ENCODE results near the gene TRAPPC12.
A peak's percentile ranks its signal among the peaks of the same experiment; 100 is the strongest.
"Not testable (repeated sequence)": the region's sequence is repeated elsewhere in the genome, so short reads cannot be mapped to it uniquely, and the experiment has no call there.

TRAPPC12 gene

DNA sequence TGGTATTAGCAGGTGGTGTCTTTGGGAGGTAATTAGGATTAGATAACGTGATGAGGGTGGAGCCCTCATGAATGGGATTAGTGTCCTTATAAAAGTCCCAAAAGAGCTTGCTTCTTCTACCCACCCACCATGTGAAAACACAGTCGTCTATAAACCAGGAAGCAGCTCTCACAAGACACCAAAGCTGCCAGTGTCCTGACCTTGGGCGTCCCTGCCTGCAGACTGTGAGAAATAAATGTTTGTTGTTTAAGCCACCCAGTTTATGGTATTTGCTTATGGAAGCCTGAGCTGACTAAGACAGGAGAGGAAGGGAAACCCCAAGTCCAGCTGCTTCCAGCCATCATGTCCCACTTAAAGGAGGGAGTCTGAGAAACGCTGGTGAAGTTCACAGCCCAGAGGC, 126.3 kb downstream of the TRAPPC12 start:
- no peak for DNase-seq (ENCODE audit: low read depth, low spot score)
- TF ChIP-seq, protein P1, sequence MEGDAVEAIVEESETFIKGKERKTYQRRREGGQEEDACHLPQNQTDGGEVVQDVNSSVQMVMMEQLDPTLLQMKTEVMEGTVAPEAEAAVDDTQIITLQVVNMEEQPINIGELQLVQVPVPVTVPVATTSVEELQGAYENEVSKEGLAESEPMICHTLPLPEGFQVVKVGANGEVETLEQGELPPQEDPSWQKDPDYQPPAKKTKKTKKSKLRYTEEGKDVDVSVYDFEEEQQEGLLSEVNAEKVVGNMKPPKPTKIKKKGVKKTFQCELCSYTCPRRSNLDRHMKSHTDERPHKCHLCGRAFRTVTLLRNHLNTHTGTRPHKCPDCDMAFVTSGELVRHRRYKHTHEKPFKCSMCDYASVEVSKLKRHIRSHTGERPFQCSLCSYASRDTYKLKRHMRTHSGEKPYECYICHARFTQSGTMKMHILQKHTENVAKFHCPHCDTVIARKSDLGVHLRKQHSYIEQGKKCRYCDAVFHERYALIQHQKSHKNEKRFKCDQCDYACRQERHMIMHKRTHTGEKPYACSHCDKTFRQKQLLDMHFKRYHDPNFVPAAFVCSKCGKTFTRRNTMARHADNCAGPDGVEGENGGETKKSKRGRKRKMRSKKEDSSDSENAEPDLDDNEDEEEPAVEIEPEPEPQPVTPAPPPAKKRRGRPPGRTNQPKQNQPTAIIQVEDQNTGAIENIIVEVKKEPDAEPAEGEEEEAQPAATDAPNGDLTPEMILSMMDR (IDR thresholded peaks at IDR 0.05; ENCODE audit: low read depth, low read length): no peak
- in situ Hi-C loops (cut with HindIII; ENCODE audit: low sequenced_read_pairs): no loop called here
- no peak overlapping the region for H3K4me3 ChIP-seq (ENCODE audit: low read depth, low read length)

DNA sequence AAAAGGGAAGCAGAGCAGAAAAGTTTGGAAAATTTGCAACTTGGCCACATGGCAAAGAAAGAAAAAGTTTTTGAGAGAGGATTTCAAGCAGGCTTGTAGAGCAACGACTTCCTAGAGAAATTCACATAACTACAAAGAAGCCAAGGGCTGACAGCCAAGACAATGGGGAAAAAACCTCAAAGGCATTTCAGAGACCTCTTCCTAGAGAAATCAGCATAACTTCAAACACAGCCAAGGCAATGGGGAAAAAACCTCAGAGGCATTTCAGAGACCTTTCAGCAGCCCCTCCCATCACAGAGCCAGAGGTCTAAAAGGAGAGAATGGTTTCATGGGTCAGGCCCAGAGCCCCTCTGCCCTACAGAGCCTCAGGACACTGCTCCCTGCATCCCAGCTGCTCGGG, 132.6 kb downstream of the TRAPPC12 start:
- peak; percentile 55 for DNase-seq (ENCODE audit: low read depth, low spot score)
- in situ Hi-C loops (cut with HindIII; ENCODE audit: low sequenced_read_pairs): no loop called here
- H3K4me3 ChIP-seq (ENCODE audit: low read depth, low read length): no peak overlapping the region
- TF ChIP-seq, protein P1 (IDR thresholded peaks at IDR 0.05; ENCODE audit: low read depth, low read length): no peak

DNA sequence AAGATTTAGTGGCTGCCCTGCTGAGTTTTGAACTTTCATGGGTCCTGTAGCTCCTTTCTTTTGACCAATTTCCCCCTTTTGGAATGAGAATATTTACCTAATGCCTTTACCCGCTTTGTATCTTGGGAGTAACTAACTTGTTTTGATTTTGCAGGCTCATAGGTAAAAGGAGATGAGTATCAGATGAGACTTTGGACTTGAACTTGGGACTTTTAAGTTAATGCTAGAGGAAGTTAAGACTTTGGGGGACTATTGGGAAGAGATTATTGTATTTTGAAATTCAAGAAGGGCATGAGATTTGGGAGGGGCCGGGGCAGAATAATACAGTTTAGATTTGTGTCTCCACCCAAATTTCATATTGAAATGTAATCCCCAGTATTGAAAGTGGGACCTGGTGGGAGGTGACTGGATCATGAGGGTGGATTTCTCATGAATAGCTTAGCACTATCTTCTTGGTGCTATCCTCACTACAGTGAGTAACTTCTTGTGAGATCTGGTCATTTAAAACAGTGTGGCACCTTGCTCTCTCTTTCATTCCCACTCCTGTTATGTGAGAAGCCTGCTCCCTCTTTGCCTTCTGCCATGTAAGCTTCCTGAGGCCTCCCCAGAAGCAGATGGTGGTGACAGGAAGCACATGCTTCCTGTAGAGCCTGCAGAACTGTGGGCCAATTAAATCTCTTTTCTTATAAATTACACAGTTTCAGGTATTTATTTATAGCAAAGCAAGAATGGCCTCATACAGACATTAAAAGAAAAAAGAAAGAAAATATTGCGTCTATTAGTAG, 133.7 kb downstream of the TRAPPC12 start:
- DNase-seq (ENCODE audit: low read depth, low spot score): no peak
- TF ChIP-seq, protein P1 (IDR thresholded peaks at IDR 0.05; ENCODE audit: low read depth, low read length): no peak
- in situ Hi-C loops (cut with HindIII; ENCODE audit: low sequenced_read_pairs): no loop called here
- H3K4me3 ChIP-seq (ENCODE audit: low read depth, low read length): no peak overlapping the region

DNA sequence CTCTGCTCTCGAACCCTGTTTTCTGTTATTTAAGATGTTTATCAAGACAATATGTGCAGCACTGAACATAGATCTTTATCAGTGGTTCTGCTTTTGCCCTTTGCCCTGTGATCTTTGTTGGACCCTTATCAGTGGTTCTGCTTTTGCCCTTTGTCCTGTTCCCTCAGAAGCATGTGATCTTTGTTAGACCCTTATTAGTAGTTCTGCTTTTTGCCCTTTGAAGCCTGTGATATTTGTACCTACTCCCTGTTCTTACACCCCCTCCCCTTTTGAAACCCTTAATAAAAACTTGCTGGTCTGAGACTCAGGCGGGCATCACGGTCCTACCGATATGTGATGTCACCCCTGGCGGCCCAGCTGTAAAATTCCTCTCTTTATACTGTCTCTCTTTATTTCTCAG, 135.9 kb downstream of the TRAPPC12 start:
- in situ Hi-C loops (cut with HindIII; ENCODE audit: low sequenced_read_pairs); DNase-seq (ENCODE audit: low read depth, low spot score); H3K4me3 ChIP-seq (ENCODE audit: low read depth, low read length): not testable (repeated sequence)

DNA sequence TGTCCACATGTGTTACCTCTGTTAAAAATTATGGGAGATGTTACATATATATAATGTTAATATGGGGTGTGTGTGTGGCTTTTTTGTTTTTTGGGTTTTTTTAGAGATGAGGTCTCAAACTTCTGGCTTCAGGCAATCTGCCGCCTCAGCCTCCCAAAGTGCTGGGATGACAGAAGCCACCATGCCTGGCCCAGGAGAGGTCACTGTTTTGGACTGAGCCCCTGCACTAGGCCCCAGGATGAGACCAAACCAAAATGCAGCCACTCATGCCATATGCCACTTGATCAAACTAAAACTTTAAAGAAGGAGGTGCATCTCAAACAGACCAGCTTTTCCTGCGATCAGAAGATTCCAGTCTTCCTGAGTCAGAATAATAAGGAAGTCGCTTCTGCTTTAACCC, 137.3 kb downstream of the TRAPPC12 start:
- in situ Hi-C loops (cut with HindIII; ENCODE audit: low sequenced_read_pairs): no loop called here
- TF ChIP-seq, protein P1 (IDR thresholded peaks at IDR 0.05; ENCODE audit: low read depth, low read length): no peak
- no peak overlapping the region for H3K4me3 ChIP-seq (ENCODE audit: low read depth, low read length)
- no peak for DNase-seq (ENCODE audit: low read depth, low spot score)

DNA sequence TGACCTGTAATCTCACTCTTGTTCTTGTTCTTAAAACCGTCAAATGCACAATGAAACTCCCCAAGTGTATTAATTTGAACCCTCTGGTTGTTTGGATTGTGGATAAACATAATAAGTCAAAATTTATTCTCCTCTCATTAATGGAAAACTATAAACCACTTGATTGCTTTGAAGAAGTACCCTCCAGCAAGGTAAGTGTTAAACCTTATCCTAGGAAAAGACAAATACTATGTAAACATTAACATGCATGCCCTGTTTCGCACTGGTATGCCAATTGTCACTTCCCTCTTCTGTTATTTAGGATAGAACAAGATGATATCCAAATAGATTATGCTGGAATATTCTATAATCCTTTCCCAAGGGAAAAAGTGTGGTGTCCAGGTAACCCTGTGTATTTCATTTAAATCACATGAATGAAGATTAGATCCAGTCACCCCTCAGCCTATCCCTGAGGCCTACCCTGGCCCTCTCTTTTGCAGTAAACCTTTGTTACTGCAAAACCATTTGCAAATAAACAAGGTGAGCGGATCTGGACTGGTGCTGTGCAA, 138.5 kb downstream of the TRAPPC12 start:
- peak overlapping the region; percentile 89 for H3K4me3 ChIP-seq (ENCODE audit: low read depth, low read length)
- in situ Hi-C loops (cut with HindIII; ENCODE audit: low sequenced_read_pairs): no loop called here
- no peak for DNase-seq (ENCODE audit: low read depth, low spot score)
- TF ChIP-seq, protein P1 (IDR thresholded peaks at IDR 0.05; ENCODE audit: low read depth, low read length): no peak

DNA sequence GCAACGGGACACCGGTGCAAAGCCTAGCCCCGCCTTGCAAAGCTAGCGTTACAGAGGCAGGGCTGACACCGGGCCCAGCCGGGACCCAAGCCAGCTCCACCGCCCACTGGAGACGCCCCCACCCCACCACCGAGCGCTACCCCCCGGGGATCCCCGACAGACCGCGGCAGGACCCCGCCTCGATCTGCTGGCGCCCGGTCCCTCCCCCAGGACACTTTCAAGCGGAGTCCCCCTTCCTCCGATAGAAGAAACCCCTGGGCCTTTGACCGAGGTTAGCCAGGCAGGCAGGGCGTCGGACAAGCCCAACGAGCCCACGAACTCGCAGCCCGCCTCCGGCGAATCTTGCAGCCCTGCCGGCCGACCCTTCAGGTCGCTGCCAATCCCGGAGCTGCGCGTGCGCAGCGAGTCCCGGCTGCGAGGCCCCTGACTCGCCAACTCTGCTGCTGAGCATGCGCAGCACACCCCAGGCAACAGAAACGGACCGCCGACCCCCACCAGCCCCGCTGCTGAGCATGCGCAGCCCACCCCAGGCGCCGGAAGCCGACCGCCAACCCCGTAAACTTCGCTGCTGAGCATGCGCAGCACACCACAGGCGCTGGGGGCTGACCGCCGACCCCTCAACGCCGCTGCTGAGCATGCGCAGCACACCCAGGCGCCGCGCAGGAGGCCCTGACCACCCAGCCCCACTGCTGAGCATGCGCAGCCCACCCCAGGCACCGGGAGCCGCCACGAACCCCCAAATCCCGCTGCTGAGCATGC, 139.2 kb downstream of the TRAPPC12 start:
- TF ChIP-seq, protein P1 (IDR thresholded peaks at IDR 0.05; ENCODE audit: low read depth, low read length): no peak
- peak; percentile 97 for DNase-seq (ENCODE audit: low read depth, low spot score)

More for the DNA sequence above, 139.2 kb downstream of the TRAPPC12 start:
- peak overlapping the region; percentile 89 for H3K4me3 ChIP-seq (ENCODE audit: low read depth, low read length)
- in situ Hi-C loops (cut with HindIII; ENCODE audit: low sequenced_read_pairs): no loop called here

Data from astrocyte of the spinal cord (primary cell).